Amniotic epithelial cell (primary cell): ENCODE measurements around the gene APOL6.

Source experiments
- DNase-seq: peaks from one replicate; pipeline ENCODE4 v3.0.0-alpha.2; 2010; ENCODE audit warnings: low read depth

Gene APOL6, protein sequence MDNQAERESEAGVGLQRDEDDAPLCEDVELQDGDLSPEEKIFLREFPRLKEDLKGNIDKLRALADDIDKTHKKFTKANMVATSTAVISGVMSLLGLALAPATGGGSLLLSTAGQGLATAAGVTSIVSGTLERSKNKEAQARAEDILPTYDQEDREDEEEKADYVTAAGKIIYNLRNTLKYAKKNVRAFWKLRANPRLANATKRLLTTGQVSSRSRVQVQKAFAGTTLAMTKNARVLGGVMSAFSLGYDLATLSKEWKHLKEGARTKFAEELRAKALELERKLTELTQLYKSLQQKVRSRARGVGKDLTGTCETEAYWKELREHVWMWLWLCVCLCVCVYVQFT

GRCh38 chr22:35648066-35649025 is at the start of gene APOL6:
TSS of gene APOL6 (plus strand) at chr22:35648446. CDS start at chr22:35656426, 7,980 bp downstream.
- peak; percentile 79 for DNase-seq

DNA sequence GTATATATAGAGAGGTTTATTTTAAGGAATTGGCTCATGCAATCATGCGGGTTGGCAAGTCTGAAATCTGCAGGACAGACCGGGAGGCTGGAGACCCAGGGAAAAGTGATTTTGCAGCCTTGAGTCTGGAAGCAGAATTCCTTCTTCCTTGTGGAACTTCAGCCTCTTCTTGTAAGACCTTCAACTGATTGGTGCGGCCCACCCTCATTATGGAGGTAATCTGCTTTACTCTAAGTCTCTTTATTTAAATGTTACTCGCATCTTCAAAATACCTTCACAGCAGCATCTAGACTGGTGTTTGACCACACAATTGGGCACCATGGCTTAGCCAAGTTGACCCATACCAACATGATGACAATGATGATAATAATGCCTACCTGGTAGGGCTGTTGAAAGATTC is 48.9 kb upstream of the APOL6 start:
- DNase-seq: no peak

DNA sequence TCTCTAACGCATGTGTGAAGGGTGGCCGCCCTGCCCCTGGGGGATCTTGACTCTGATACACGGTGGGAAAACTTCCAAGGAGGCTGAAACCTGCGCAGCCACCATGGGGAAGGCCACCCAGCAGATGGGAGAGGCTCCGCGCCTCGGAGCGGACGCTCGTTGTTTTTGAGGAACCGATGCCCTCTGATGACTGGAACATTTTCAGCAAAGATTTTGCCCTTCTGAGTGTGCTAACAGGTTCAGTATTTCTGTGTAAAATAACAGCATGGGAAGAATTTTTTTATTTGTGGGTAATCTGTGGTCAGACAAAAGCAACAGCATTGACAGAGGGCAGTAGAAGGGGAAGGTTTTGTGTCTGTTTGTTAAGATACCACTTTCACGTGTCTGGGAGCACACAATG is 47.8 kb upstream of the APOL6 start:
- no peak for DNase-seq

- DNase-seq: no peak
Observed at GRCh38 chr22:35601013-35601580, 47.1 kb upstream of the APOL6 start.

DNA sequence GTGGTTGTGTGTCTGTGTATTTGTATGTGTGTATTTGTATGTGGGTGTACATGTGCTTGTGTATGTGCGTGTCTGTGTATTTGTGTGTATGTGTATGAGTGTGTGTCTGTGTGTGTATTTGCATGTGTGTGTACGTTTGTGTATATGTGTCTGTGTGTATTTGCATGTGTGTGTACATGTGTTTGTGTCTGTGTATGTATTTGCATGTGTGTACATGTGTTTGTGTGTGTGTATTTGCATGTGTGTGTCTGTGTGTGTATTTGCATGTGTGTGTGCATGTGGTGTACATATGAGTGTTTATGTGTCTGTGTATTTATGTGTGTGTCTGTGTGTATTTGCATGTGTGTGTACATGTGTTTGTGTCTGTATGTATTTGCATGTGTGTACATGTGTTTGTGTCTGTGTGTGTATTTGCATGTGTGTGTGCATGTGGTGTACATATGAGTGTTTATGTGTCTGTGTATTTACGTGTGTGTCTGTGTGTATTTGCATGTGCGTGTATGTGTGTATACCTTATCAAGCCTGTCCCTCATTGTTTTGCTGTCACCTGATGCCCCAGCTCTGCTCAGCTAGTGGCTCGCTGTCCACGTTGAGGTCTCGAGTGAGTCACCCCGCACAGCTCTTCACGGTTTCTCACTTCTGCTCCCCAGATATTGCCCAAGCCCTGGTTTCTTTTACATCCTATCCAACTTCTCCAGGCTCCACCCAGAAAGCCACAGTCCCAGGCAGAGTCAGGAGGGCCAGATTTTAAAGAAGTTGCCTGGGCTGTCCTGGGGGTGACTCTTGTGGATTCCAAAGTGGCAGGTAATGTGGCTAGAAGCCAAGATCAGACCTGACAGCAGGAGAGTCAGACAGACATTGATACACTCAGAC is 46.3 kb upstream of the APOL6 start:
- DNase-seq: peak; percentile 91

DNA sequence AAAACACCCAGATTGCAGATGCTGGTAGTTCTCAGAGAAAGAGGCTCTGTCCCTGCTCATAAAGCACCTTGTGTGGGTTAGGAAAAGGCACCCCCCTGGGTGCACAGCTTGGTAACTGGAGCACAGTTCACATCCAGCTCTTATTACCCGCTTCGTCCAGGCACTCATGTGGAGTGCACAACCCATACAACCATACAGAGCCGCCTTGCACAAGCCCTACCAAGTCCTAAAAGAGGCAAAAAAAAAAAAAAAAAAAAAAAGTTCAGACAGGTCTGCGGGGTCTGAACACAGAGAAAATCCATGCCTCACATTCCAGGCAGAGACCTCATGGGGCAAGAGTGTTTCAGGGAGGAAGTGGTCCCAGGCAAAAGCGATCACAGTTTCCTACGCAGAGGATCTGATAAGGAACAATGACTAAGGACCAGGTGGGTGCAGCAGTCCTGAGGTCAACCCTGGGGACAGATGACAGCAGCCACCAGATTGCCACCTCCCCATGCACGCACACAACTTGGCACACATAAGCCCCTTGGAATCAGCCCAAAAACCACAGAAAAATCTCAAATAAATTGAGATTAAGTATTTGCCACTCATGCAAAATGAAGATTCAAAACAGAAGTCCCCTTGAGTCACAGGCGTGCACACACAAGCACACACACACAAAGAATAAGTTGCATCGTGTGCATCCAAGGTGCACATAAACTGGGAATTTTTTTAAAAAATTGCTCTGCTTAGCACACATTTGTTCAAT is 43.5 kb upstream of the APOL6 start:
- peak; percentile 31 for DNase-seq

GRCh38 chr22:35605369-35605680 is 42.9 kb upstream of the APOL6 start:
- no peak for DNase-seq

GRCh38 chr22:35605851-35606481 is 42.3 kb upstream of the APOL6 start:
- no peak for DNase-seq

- DNase-seq: no peak
Observed at GRCh38 chr22:35606916-35607315, 41.3 kb upstream of the APOL6 start.

DNA sequence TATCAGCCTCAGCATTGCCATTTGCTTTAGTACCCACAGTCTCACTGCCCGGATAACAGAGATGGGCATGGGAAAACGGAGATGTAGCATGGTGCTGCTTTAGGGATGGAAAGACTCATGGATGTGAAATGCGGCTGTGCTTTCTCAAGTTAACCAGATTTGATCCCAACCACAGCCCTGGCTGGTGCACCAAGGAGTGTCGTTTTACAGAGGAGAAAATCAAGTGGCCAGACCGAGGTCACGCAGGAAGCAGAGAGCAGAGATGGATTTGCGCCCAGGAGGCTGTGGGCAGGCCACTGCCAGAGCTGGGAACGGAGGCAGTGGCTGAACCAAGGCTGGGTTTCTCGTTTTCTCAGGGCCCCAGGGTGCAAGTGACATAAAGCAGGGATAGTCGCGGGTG is 40.2 kb upstream of the APOL6 start:
- DNase-seq: no peak

DNA sequence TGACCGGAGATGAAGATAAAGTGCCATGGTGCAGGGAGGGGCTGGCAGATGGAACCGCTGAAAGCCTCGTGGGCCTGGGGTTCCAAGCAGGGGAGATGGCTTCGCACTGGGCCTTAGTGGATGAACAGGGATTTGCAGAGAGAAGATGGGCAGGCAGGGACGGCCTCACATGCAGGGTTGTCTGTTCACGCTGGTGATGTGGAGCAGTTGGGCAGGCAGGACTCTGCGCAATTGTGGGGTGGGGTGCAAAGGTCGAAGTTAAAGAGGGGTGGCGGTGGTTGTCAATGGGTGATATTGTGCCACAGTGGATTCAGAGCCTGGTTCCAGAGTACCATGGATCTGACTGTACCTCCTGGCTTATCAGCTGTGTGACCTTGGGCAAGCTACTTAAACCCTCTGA is 39.0 kb upstream of the APOL6 start:
- no peak for DNase-seq

DNA sequence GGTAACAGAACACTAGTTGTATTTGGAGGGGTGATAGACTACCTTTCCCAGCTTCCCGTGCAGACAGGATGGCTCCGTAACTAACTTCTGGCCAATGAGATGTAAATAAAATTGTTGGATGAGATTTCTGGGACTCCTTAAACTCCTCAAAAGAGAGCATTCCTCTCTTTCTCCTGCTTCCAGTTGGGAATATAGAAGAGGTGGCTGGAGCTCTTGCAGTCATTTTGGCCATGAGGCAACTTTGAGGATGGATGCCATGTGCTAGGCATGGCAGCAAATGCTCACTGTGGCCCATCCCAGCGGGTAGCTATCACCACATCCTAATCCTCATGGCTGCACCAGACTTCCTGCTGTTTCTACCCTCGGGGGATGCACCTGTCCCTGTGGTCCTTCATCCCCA is 38.5 kb upstream of the APOL6 start:
- DNase-seq: no peak

DNA sequence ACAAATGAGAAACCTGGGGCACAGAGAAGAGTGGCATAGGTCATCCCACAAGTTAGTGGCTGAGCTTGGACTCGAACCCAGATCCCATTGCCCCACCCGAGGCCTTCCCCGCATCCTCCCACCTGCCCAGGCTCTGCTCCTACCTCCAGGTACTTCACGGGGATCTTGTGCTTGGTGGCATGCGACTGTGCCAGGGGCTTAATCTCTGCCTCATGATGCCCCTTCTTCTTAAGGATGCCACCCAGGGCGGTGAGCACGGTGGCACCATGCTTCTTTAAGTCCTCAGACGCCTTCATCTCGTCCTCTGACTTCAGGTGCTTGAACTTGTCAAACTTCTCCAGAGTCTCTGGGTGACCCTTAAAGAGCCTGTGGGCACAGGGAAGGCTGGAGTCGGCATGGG is 37.5 kb upstream of the APOL6 start:
- DNase-seq: no peak

DNA sequence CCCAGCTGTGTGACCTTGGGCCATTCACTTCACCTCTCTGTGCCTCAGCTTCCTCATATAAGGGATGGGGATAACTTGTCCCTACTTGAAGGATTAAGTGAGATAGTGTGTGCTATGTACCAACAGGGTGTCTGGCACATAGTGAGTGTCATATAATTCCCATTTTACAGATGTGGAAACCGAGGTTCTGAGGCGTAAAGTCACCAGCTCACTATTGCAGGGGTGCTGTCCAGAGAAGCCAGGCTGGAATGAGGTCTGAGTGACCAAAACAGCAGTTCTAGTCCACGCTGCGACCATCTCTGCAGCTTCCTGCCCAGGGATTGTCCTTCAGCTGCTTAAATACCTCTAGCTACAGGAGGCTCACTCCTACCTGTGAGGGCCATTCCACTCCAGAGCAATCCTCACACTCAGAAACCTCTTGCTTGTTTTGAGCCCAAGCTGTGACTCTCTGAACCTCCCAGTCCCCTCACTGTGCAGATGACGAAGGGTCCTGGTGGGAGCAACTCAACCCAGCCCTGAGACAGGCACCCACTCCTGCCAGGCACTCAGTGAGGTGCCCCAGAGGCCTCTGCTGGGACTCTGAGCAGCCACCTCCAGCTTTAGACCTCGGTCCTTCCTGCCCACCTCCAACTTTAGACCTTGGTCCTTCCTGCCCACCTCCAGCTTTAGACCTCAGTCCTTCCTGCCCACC is 36.9 kb upstream of the APOL6 start:
- DNase-seq: no peak

DNA sequence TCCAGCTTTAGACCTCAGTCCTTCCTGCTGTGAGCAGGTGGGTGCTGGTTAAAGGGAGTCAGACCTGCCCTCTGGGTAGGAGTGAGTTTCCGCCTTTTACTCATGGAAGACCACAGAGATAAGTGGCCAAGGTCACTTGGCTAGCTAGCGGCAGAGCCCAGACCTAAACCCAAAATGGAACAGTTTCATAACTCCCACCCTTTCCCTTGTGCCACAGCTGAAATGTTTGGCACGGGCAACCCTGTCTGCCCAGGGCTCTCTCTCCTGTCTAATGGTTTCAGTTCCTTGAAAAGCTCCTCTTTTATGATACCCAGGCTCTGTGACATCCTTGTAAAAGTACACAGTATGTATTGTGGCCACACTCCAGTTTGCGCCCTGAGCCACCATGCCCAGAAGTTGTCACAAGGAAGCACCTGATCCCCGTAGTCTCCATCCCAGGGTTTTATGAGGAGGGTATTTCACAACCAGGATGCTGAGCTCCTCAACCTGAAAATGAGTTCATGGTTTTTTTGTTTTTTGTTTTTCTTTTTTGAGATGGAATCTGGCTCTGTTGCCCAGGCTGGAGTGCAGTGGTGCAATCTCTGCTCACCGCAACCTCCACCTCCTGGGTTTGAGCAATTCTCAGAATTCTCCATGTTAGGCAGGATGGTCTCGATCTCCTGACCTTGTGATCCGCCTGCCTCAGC is 36.2 kb upstream of the APOL6 start:
- peak; percentile 43 for DNase-seq

- DNase-seq: no peak
Observed at GRCh38 chr22:35612903-35613302, 35.3 kb upstream of the APOL6 start.

DNA sequence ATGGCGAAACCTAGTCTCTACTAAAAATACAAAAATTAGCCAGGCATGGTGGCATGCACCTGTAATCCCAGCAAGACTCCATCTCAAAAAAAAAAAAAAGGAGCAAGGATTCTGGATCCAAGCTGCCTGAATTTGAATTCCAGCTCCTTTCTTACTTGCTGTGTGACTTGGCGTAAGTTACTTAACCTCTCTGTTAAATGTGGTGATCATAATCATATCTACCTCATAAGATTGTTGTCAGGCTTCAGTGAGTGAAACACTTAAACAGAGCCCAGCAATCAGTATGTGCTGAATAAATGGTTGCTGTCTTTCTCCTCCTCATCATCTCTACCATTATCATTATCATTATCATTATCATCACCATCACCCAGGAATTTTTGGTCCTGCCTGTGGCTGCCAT is 33.8 kb upstream of the APOL6 start:
- no peak for DNase-seq

DNA sequence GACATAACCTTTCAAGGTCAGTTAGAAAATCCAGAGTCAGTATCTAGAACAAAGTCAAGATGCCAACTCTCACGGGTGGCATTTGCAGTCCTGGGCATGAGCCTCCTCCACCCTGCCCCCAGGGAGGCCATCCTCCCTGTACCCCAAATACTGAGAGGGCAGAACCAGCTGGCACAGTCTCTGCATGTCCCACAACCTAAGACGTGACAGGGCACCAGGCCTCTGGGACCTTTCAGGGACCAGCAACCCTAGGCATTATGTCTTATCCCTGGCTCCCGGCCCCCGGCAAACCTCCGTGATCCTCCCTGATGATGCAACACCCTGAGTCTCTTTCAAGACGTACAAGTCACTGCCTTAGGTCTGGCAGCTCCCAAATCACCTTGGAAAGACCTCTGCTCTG is 33.1 kb upstream of the APOL6 start:
- DNase-seq: peak; percentile 52

- DNase-seq: no peak
Observed at GRCh38 chr22:35616043-35616442, 32.2 kb upstream of the APOL6 start.
